Lower lobe of right lung (tissue), 2 donors: ENCODE results near the gene EMC10. TPM values are rescaled to one million over a fixed set of nuclear protein-coding genes. Genes with fewer than 3 reads are reported as not detected.
A peak's percentile ranks its signal among the peaks of the same experiment; 100 is the strongest.

Source experiments
- ATAC-seq, 2 donors: fragments of 200-7000 bp; cut with Tn5 transposase; one replicate each; pipeline ENCODE4 v1.9.1; 2020 to 2022; ENCODE audit warnings: mild to moderate bottlenecking in 2 of 2, moderate library complexity in 2 of 2
- DNase-seq: peaks from one replicate; pipeline ENCODE4 v3.0.0-alpha.2; 2020
- H3K27ac ChIP-seq: fragments of 200-600 bp; one replicate; pipeline ENCODE4 v1.8.0; 2022
- H3K27me3 ChIP-seq: fragments of 200-600 bp; one replicate; pipeline ENCODE4 v1.8.0; 2022; ENCODE audit warnings: low read depth
- H3K36me3 ChIP-seq: fragments of 200-600 bp; one replicate; pipeline ENCODE4 v1.8.0; 2022; ENCODE audit warnings: mild to moderate bottlenecking
- H3K4me1 ChIP-seq: fragments of 200-600 bp; one replicate; pipeline ENCODE4 v1.8.0; 2022
- H3K4me3 ChIP-seq: fragments of 200-600 bp; one replicate; pipeline ENCODE4 v1.8.0; 2022; ENCODE audit warnings: mild to moderate bottlenecking
- H3K9me3 ChIP-seq: fragments of 200-600 bp; one replicate; pipeline ENCODE4 v1.8.0; 2022
- intact Hi-C: fragments of 100-400 bp; cut with DNase I; formaldehyde crosslinking; loops from one replicate; pipeline ENCODE4 v1.11.0; 2022
- total RNA-seq: library from RNA; stranded (reverse); fragmentation: NEBNext Ultra II Directional; extraction: Animal tissue kit (Norgen Biotek cat#: 25700); gene quantifications from one replicate; pipeline ENCODE4 v1.2.1, GENCODE V29; 2021
- TF ChIP-seq, protein P1 (sequence below): fragments of 200-600 bp; IDR thresholded peaks from one replicate; pipeline ENCODE4 v1.8.0; 2022; ENCODE audit warnings: antibody characterized with exemption, mild to moderate bottlenecking
- donor health status: DM: no; HTN: yes; CAD: no; lungs with severe emphysema.

Gene EMC10
- total RNA-seq, 1 donor from 2014 or later = 95.6 TPM

GRCh38 chr19:50498219-50499056, 22.1 kb downstream of the EMC10 start:
- intact Hi-C loops = no loop called here
- no peak for ATAC-seq
- TF ChIP-seq, protein P1, sequence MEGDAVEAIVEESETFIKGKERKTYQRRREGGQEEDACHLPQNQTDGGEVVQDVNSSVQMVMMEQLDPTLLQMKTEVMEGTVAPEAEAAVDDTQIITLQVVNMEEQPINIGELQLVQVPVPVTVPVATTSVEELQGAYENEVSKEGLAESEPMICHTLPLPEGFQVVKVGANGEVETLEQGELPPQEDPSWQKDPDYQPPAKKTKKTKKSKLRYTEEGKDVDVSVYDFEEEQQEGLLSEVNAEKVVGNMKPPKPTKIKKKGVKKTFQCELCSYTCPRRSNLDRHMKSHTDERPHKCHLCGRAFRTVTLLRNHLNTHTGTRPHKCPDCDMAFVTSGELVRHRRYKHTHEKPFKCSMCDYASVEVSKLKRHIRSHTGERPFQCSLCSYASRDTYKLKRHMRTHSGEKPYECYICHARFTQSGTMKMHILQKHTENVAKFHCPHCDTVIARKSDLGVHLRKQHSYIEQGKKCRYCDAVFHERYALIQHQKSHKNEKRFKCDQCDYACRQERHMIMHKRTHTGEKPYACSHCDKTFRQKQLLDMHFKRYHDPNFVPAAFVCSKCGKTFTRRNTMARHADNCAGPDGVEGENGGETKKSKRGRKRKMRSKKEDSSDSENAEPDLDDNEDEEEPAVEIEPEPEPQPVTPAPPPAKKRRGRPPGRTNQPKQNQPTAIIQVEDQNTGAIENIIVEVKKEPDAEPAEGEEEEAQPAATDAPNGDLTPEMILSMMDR = no peak
- Histone ChIP-seq H3K27ac (no peak overlapping the region), H3K9me3 (no peaks in the 10 kb centered on the region), H3K4me3 (no peak overlapping the region), H3K36me3 (no peaks in the 10 kb centered on the region), H3K4me1 (no peaks in the 10 kb centered on the region), H3K27me3 (no peaks in the 10 kb centered on the region)
- no peak for DNase-seq

GRCh38 chr19:50500060-50500752, 23.9 kb downstream of the EMC10 start:
- H3K36me3 ChIP-seq = no peaks in the 10 kb centered on the region
- H3K9me3 ChIP-seq = no peaks in the 10 kb centered on the region
- TF ChIP-seq, protein P1 = no peak
- intact Hi-C loops = no loop called here
- peak; percentile 44 for DNase-seq
- no peak overlapping the region for H3K4me3 ChIP-seq
- no peaks in the 10 kb centered on the region for H3K4me1 ChIP-seq
- no peaks in the 10 kb centered on the region for H3K27me3 ChIP-seq
- peak; percentile 51 to 64 for ATAC-seq
- no peak overlapping the region for H3K27ac ChIP-seq

DNA sequence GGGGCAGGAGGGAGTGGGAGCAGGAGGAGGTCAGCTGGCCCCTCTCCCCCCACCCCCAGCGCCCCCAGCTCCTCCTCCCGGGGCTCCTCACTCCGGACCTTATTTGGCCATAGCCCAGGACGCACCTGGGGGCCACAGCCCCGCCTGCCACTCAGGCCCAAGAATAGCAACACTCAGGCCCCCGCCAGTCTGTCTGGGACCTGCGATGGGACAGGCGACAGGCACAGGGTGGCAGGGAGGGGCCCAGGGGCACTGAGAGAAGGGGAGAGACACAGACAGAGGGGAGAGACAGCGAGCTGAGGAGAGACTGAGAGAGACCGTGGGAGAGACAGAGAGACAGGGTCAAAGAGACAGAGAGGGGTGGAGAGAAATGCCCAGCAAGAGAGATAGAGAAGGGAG, 24.4 kb downstream of the EMC10 start:
- H3K36me3 ChIP-seq = no peaks in the 10 kb centered on the region
- no peaks in the 10 kb centered on the region for H3K27me3 ChIP-seq
- peak; percentile 47 for DNase-seq
- H3K27ac ChIP-seq = no peak overlapping the region
- H3K4me3 ChIP-seq = no peak overlapping the region
- H3K4me1 ChIP-seq = no peaks in the 10 kb centered on the region
- peak; percentile 59 to 67 for ATAC-seq
- no peaks in the 10 kb centered on the region for H3K9me3 ChIP-seq
- TF ChIP-seq, protein P1 = no peak
- intact Hi-C loops = no loop called here

DNA sequence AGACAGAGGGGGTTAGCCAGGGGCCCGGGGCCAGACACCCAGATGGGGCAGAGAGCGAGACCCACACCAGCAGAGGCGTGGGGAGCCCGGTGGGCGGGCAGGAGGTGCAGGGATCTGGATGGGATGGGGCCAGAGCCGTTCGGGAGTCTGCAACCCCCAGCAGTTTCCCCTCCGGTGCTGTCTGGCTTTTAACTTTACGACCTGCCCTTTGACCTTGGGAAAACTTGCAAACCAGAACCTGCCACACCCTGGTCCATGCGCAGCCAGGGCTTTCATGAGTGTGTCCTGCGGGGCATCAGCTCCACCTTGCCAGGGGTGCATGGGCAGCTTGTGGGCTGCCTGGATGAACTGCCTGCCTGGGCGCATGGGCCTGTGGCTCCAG, 24.9 kb downstream of the EMC10 start:
- H3K9me3 ChIP-seq = no peaks in the 10 kb centered on the region
- H3K4me1 ChIP-seq = no peaks in the 10 kb centered on the region
- TF ChIP-seq, protein P1 = no peak
- intact Hi-C loops = no loop called here
- no peak overlapping the region for H3K4me3 ChIP-seq
- H3K27ac ChIP-seq = no peak overlapping the region
- peaks cover 2% of the 10 kb centered on the region for H3K36me3 ChIP-seq
- DNase-seq (peak; percentile 35), ATAC-seq (peak; percentile 16 to 24)
- H3K27me3 ChIP-seq = no peaks in the 10 kb centered on the region

DNA sequence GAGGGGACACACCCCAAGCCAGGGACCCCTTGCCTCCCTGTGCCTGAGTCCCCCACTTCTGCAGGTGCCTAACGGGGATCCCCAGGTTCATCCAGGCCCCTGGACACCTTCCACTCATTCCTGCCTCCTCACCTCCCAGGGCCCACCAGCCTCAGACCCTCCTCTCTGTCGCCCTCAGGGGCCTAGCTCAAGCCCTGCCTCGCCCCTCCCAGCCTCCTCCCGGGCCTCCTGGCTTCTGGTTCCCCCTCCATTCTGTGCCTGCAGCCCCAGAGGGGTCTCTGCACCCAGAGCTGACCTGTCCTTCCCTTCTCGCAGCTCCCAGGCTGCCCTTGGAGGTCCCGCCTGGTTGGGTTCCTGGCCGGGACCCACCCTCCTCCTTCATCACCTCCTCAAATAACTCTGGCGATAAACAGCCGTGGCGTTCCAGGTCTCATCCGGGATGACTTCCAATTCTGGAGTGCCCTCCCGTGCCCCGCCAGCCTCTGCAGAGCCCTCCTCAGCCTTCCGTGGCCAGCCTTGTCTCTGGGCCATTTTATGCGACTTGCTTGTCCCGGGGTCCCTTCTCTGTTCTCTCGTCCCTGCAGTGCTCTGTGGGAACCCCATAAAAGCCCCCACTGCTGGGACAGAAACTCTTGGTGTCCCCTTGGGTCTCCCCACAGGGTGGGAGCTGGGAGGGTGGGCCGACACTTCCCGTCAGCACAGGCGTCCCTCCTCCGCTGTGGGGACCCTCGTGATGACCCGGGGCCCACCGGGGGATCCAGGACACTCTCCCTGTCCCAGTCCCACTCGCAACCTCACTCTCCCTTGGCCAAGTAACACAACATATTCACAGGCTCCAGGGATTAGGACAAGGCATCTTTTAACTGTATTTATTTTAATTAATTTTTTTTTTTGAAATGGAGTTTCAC, 25.5 kb downstream of the EMC10 start:
- DNase-seq (peak; percentile 45), ATAC-seq (peak; percentile 22 to 63)
- peaks cover 5% of the 10 kb centered on the region for H3K36me3 ChIP-seq
- H3K27me3 ChIP-seq = no peaks in the 10 kb centered on the region
- intact Hi-C loops = no loop called here
- no peak overlapping the region for H3K27ac ChIP-seq
- H3K4me3 ChIP-seq = no peak overlapping the region
- H3K4me1 ChIP-seq = no peaks in the 10 kb centered on the region
- no peaks in the 10 kb centered on the region for H3K9me3 ChIP-seq
- TF ChIP-seq, protein P1 = no peak
